Cardiac fibroblast (primary cell): Measurements from ENCODE around the gene TBC1D2.
A peak's percentile ranks its signal among the peaks of the same experiment; 100 is the strongest.

Experiments
- DNase-seq, 2 donors: peaks; one replicate each; pipeline versions ENCODE4 v3.0.0 to v3.0.0-alpha.2; 2010; ENCODE audit warnings: low read depth in 2 of 2
- H3K4me3 ChIP-seq, 2 donors: replicated peaks in 1 of 2; 1 replicate in 1 of 2; 2 replicates in 1 of 2; pipeline ENCODE4 v1.5.1; 2011; ENCODE audit warnings: low read depth in 2 of 2, low read length in 2 of 2, mild to moderate bottlenecking in 2 of 2, moderate library complexity in 1 of 2
- TF ChIP-seq, protein P1 (sequence below): IDR thresholded peaks from one replicate; pipeline ENCODE4 v1.5.1; 2011; ENCODE audit warnings: low read depth, mild to moderate bottlenecking, low read length, inconsistent platforms

TBC1D2 gene

DNA sequence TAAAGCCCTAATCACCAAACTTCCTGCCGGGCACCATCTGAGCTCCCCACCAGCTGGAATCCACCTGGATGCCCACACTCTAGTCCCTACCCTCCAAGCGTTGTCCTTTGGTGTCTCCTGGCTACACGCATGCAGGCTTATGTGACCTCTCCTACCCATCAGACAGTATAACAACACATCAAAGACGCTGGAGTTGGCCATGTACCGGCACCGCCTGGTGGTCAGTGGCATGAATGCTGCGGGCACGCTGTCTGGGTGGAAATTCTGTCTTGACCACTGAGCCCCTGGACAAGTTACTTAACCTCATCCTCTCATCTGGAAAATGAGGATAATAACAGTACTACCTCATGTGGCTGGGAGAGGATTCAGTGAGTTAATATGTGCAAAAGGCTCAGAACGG is 39.6 kb downstream of the TBC1D2 start:
- TF ChIP-seq, protein P1, sequence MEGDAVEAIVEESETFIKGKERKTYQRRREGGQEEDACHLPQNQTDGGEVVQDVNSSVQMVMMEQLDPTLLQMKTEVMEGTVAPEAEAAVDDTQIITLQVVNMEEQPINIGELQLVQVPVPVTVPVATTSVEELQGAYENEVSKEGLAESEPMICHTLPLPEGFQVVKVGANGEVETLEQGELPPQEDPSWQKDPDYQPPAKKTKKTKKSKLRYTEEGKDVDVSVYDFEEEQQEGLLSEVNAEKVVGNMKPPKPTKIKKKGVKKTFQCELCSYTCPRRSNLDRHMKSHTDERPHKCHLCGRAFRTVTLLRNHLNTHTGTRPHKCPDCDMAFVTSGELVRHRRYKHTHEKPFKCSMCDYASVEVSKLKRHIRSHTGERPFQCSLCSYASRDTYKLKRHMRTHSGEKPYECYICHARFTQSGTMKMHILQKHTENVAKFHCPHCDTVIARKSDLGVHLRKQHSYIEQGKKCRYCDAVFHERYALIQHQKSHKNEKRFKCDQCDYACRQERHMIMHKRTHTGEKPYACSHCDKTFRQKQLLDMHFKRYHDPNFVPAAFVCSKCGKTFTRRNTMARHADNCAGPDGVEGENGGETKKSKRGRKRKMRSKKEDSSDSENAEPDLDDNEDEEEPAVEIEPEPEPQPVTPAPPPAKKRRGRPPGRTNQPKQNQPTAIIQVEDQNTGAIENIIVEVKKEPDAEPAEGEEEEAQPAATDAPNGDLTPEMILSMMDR, result peak; percentile 27
- DNase-seq, result peak; percentile 20 to 38
- H3K4me3 ChIP-seq, result no peak overlapping the region

DNA sequence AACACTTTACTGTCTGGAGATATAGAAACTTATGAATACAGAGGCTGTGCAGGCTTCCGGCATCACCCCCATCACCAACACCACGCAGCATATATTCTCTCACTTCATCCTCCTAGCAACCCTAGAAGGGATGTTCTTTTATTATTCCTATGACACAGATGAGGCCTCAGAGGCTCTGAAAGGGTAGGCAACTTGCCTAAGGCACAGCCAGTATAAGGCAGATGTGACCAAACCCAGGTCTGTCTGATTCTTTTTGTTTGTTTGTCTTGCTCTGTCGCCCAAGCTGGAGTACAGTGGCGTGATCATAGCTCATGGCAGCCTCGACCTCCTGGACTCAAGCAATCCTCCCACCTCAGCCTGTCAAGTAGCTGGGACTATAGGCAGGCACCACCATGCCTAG is 40.2 kb downstream of the TBC1D2 start:
- TF ChIP-seq, protein P1, result no peak
- H3K4me3 ChIP-seq, result no peak overlapping the region

DNA sequence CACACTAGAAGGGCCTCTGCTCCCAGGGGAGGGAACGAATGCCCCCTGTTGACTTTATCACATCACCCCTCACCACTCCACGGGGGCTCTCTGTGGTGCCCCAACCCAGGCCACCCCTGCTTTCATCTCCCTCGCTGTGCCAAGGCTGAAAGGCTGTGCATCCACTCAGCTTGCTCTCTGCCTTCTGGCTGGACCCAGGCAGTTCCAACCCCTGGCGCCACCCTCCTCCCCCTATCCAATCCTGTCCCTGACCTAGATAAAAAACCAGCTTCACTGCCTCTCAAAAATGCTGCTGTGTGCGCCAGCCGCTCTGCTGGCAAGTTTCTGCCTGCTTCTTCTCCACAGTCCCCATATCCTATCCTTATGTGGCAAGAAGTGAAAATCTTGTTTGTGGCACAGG is 40.6 kb downstream of the TBC1D2 start:
- TF ChIP-seq, protein P1, result no peak
- DNase-seq, result no peak
- no peak overlapping the region for H3K4me3 ChIP-seq

More for the DNA sequence above, 40.2 kb downstream of the TBC1D2 start:
- DNase-seq, result no peak

DNA sequence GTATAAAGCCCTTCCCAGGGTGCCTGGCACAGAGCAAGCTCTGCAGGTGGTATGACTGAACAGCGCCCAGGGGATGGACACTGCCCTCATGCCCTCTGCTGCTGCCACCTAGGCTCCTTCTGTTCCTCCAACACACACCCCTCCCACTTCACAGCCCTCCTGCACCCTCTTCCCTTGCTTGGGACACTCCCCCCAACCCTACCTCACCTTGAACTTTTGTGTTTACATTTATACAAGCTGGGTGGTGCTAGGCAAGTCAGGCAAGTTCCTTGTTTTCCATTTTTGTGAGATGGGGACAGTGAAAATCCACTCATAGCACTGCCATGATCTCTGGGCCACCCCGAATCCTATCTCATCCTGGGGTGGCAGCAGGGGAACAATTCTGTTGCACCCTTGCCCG is 44.2 kb downstream of the TBC1D2 start:
- no peak overlapping the region for H3K4me3 ChIP-seq
- TF ChIP-seq, protein P1, result no peak
- DNase-seq, result no peak

DNA sequence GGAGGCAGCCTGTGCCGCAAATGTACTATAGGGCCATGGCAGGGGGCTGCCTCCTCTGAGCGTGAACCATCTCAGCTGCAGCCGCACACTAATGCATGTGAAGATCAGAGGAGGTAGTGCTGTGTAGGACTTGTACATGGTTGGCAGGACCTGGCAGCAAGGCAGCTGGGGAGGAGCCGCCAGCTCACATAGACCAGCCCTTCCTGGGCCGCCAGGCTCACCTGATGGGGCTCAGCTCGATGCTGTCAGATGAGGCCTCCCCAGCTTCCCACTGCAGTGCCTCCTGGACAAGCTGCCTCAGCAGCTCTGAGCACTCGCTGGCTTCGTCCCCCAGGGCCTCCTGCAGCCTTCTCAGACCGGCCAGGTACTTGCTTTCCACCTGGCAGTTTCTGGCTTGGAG is 45.0 kb downstream of the TBC1D2 start:
- TF ChIP-seq, protein P1, result no peak
- no peak for DNase-seq
- no peak overlapping the region for H3K4me3 ChIP-seq

DNA sequence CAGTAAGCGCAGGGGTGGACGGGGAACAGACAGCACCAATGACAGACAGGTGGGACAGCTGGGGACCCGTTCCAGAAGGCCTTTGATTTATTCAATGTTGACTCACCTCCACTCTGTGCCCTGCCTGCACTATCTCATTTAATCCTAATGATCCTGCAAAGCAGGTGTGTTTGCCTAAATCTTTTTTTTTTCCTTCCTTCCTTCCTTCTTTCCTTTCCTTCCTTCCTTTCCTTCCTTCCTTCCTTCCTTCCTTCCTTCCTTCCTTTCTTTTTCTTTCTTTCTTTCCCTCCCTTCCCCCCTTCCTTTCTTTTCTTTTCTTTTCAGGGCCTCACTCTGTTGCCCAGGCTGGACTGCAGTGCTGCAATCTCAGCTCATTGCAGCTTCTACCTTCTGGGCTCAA is 45.9 kb downstream of the TBC1D2 start:
- TF ChIP-seq, protein P1, result no peak
- no peak overlapping the region for H3K4me3 ChIP-seq
- DNase-seq, result no peak

DNA sequence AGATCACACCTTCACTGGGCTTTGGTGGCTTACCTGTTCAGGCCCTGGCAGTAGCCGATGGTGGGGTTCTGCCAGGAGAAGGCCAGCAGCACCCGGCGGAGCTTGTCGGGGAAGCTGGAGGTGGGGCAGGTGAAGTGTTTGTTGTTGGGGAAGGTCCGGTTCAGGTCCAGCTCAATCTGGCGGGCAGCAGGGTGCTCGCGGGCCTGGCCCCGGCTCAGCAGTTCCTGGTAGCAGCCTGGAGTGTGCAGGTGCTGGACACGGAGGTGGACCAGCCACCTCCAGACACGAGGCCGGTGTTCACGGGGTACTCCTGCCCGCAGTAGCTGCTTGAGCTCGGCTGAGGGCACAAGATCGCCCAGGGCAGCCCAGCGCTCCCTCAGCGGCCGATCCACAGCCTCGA is 46.8 kb downstream of the TBC1D2 start:
- H3K4me3 ChIP-seq, result no peak overlapping the region
- DNase-seq, result no peak
- TF ChIP-seq, protein P1, result no peak
